Upper lobe of right lung (tissue), 1 donor: ENCODE results near the gene ADAMTS16. TPM values are rescaled to one million over a fixed set of nuclear protein-coding genes. Genes with fewer than 3 reads are reported as not detected.

Source experiments
- ATAC-seq: fragments of 200-7000 bp; cut with Tn5 transposase; one replicate; pipeline ENCODE4 v1.9.1; 2020; ENCODE audit warnings: mild to moderate bottlenecking, moderate library complexity
- DNase-seq: peaks from one replicate; pipeline ENCODE4 v3.0.0-alpha.2; 2020
- H3K27ac ChIP-seq: fragments of 200-600 bp; one replicate; pipeline ENCODE4 v1.8.0; 2022
- H3K27me3 ChIP-seq: fragments of 200-600 bp; one replicate; pipeline ENCODE4 v1.8.0; 2022; ENCODE audit warnings: mild to moderate bottlenecking
- H3K36me3 ChIP-seq: fragments of 200-600 bp; one replicate; pipeline ENCODE4 v1.8.0; 2022
- H3K4me1 ChIP-seq: fragments of 200-600 bp; one replicate; pipeline ENCODE4 v1.8.0; 2022
- H3K4me3 ChIP-seq: fragments of 200-600 bp; one replicate; pipeline ENCODE4 v1.8.0; 2022; ENCODE audit warnings: mild to moderate bottlenecking
- H3K9me3 ChIP-seq: fragments of 200-600 bp; one replicate; pipeline ENCODE4 v1.8.0; 2022
- CTCF ChIP-seq: fragments of 200-600 bp; IDR thresholded peaks from one replicate; pipeline ENCODE4 v1.8.0; 2022; ENCODE audit warnings: antibody characterized with exemption
- intact Hi-C: fragments of 100-400 bp; cut with DNase I; formaldehyde crosslinking; loops from one replicate; pipeline ENCODE4 v1.11.0; 2022
- long read RNA-seq: library from polyadenylated mRNA; unstranded; transcript quantifications from one replicate; pipeline ENCODE4 v2.0.0, GENCODE V29; 2021
- total RNA-seq: library from RNA; stranded (reverse); fragmentation: NEBNext Ultra II Directional; extraction: Animal tissue kit (Norgen Biotek cat#: 25700); gene quantifications from one replicate; pipeline ENCODE4 v1.2.1, GENCODE V29; 2021
- donor health status: DM: no; HTN: yes; CAD: no; lungs with severe emphysema.

ADAMTS16 gene
- 0.26 TPM for total RNA-seq
- long read RNA-seq: 0 reads

GRCh38 chr5:5139777-5140478 lies at the start of gene ADAMTS16:
Gene ADAMTS16 (plus strand): TSS chr5:5140330. CDS start chr5:5140468, 138 bp downstream.
- intact Hi-C loops: loop anchor here (10.0 kb wide), 1 partner anchor 275 kb away; no protein-coding TSS in a partner anchor
- DNase-seq: no peak

DNA sequence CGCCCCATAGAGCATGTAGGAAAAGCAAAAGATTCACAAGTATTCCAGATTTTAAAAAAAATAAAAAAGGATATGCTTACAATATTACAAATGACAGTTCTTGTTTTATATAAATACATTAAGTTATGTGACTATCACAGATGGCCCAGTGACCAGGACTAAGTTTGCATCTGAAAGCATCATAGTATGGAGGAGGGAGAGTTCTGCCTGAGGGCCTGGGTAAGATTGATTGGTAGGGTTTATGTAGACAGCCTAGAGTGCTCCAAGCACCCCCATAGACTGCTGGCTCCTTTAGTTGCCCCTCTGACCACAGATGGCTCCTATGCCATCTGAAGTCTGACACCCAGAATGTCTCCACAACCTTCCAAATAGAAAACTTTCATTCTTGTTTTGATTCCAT lies 48.0 kb upstream of the ADAMTS16 start:
- ATAC-seq: no peak
- no peak for TF ChIP-seq CTCF

More at GRCh38 chr5:5139777-5140478, at the start of gene ADAMTS16:
- TF ChIP-seq CTCF: no peak
- Histone ChIP-seq H3K27me3 (peaks cover 25% of the 10 kb centered on the region), H3K4me3 (no peak within 1 kb of the TSS), H3K4me1 (peaks cover 10% of the 10 kb centered on the region), H3K36me3 (no peaks in the 10 kb centered on the region), H3K27ac (no peak within 1 kb of the TSS), H3K9me3 (no peaks in the 10 kb centered on the region)
- ATAC-seq: peak; percentile 35

GRCh38 chr5:5100635-5101034 lies 39.5 kb upstream of the ADAMTS16 start:
- Histone ChIP-seq H3K27ac (no peak overlapping the region), H3K9me3 (no peaks in the 10 kb centered on the region), H3K36me3 (no peaks in the 10 kb centered on the region), H3K27me3 (no peaks in the 10 kb centered on the region), H3K4me3 (no peak overlapping the region), H3K4me1 (no peaks in the 10 kb centered on the region)
- intact Hi-C loops: no loop called here
- DNase-seq (no peak), ATAC-seq (no peak)
- TF ChIP-seq CTCF: no peak

More for the DNA sequence above, 48.0 kb upstream of the ADAMTS16 start:
- H3K36me3 ChIP-seq: no peaks in the 10 kb centered on the region
- no peak overlapping the region for H3K27ac ChIP-seq
- H3K27me3 ChIP-seq: peaks cover 8% of the 10 kb centered on the region
- no peaks in the 10 kb centered on the region for H3K9me3 ChIP-seq
- H3K4me1 ChIP-seq: no peaks in the 10 kb centered on the region
- no peak for DNase-seq
- H3K4me3 ChIP-seq: no peak overlapping the region
- intact Hi-C loops: no loop called here

- DNase-seq (no peak), ATAC-seq (peak; percentile 82)
- TF ChIP-seq CTCF: no peak
- Histone ChIP-seq H3K36me3 (no peaks in the 10 kb centered on the region), H3K9me3 (no peaks in the 10 kb centered on the region), H3K4me1 (no peaks in the 10 kb centered on the region), H3K27me3 (no peaks in the 10 kb centered on the region), H3K27ac (no peak overlapping the region), H3K4me3 (no peak overlapping the region)
- intact Hi-C loops: no loop called here
These were observed 38.5 kb upstream of the ADAMTS16 start for GRCh38 chr5:5101676-5102075.

- TF ChIP-seq CTCF: no peak
- intact Hi-C loops: no loop called here
- H3K4me3 ChIP-seq: no peak overlapping the region
- no peak overlapping the region for H3K27ac ChIP-seq
- no peaks in the 10 kb centered on the region for H3K4me1 ChIP-seq
- no peaks in the 10 kb centered on the region for H3K36me3 ChIP-seq
- ATAC-seq: no peak
- no peak for DNase-seq
- no peaks in the 10 kb centered on the region for H3K9me3 ChIP-seq
- H3K27me3 ChIP-seq: peaks cover 5% of the 10 kb centered on the region
These were observed 36.9 kb upstream of the ADAMTS16 start for GRCh38 chr5:5103245-5103644.
